Omental fat pad (tissue), 4 donors: ENCODE results near the gene FBXL7. TPM values are rescaled to one million over a fixed set of nuclear protein-coding genes. Genes with fewer than 3 reads are reported as not detected.

Source experiments
- ATAC-seq: fragments of 150-250 bp; one replicate; pipeline ENCODE4 v1.9.1; 2016; ENCODE audit warnings: mild to moderate bottlenecking, moderate library complexity; ENCODE audit not compliant: low FRiP score
- DNase-seq: peaks from one replicate; pipeline ENCODE4 v3.0.0-alpha.2; 2019; ENCODE audit warnings: low spot score
- total RNA-seq, 4 donors: library from RNA; depleted of rRNA; stranded (reverse); fragments of >200 nt; gene quantifications; one replicate each; pipeline ENCODE4 v1.1.0, GENCODE V29; 2016
- TF ChIP-seq, protein P1 (sequence below), 3 donors: fragments of 450-650 bp; IDR thresholded peaks; one replicate each; pipeline ENCODE4 v1.5.1; 2016 to 2017; ENCODE audit warnings: antibody characterized with exemption in 3 of 3, mild to moderate bottlenecking in 3 of 3, moderate library complexity in 2 of 3

The FBXL7 gene
- total RNA-seq, 4 donors from 2014 or later, result 9.1 to 47.1 (median 17.1) TPM

DNA sequence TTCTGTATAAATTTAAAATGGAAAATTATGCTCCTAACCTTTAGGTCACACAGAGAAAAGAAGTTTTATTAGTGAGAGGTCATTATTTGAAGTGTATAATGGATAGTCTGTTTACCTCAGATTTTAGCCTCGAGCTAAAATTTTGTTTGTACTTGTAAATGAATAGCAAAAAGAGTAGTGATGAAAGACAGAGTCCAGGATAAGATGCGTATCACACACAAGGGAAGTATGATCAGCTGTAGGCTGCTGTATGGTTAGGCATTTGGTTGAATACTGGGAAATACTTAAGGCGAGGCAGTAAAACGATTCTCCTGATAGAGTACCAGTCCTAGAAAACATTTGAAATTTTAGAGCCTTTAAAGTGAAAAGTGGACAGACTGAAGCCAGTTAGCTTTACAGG is 92.7 kb downstream of the FBXL7 start:
- ATAC-seq (no peak), DNase-seq (no peak)
- TF ChIP-seq, protein P1, sequence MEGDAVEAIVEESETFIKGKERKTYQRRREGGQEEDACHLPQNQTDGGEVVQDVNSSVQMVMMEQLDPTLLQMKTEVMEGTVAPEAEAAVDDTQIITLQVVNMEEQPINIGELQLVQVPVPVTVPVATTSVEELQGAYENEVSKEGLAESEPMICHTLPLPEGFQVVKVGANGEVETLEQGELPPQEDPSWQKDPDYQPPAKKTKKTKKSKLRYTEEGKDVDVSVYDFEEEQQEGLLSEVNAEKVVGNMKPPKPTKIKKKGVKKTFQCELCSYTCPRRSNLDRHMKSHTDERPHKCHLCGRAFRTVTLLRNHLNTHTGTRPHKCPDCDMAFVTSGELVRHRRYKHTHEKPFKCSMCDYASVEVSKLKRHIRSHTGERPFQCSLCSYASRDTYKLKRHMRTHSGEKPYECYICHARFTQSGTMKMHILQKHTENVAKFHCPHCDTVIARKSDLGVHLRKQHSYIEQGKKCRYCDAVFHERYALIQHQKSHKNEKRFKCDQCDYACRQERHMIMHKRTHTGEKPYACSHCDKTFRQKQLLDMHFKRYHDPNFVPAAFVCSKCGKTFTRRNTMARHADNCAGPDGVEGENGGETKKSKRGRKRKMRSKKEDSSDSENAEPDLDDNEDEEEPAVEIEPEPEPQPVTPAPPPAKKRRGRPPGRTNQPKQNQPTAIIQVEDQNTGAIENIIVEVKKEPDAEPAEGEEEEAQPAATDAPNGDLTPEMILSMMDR (IDR thresholded peaks at IDR 0.05), result no peak

DNA sequence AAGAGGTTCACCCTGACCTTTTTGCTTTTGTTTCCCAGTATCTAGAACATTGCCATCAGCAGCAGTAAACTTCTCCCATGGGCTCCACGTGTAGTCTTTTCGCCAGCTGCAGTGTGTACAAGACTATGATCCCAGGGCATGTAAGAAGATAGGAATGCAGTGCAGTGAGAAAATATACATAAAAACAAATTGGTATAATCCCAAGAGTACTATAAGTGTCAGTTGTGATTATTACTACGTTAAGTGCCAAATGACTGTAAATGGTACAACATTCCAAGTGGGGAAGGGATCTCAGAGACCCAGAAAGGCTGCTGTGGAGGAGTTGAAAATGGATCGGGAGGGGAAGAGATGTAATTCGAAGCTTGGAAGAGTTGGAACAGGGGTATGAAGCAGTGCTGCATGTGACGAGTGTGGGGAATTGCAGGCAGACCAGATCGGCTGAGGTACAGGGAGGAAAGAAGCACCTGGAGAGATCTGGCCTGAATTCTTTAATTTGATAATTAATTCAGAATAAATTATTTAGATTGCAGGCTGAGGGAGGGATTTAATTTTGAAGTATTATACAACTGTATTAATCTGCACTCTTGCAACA is 95.1 kb downstream of the FBXL7 start:
- ATAC-seq (no peak), DNase-seq (no peak)
- TF ChIP-seq, protein P1 (IDR thresholded peaks at IDR 0.05), result no peak

DNA sequence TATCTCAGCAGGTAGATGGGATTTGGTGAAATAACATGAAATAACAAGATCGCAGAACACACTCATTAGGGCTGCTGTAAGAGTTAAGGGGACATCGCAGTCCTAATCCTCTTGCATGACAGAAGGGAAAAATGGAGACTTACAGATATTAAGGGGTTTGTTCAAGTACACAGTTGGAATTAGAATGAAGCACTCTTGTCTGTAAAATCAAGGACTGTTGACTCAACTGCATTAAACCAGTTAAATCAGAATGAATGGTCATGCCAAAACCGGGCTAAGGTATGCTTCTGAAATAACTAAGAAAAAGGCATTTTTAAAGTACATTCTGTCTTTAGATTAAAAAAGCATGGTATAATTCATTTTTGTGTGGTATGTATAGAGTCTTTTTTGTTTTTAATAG is 95.9 kb downstream of the FBXL7 start:
- TF ChIP-seq, protein P1 (IDR thresholded peaks at IDR 0.05), result no peak
- DNase-seq (no peak), ATAC-seq (no peak)

DNA sequence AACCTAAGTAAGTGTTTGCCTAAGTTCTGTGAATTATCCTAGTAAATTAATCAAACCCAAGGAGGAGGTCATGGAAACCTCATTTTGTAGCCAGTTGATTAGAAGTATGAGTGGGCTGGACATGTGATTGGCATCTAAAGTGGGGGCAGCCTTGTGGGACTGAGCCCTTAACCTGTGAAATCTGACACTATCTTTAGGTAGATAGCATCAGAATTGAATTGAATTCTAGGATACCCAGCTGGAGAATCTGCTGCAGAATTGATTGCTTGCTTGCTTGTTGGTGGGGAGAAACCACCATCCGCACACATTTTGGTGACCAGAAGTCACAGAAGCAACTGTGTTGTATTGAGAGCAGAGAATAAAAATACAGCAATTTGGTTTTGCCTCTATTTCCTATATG is 97.0 kb downstream of the FBXL7 start:
- TF ChIP-seq, protein P1 (IDR thresholded peaks at IDR 0.05), result no peak
- ATAC-seq (no peak), DNase-seq (no peak)

DNA sequence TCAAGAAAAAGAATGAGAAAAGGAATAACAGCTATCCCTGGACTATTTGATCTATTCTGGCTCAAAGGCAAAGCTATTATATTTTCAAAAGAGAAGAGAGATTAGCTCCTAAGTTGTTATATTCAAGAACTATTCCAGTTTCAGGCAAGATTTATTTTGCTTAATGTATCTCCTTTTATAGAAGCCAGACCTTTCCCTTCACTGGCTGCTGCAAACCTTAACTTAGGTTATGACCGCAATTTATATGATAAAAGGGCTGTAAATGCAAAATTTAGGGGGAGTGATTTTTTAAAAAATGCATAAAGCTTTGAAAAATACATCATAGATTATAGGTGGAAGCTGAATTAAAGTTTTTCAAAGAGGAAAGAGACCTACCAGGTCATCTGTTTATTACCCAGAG is 97.8 kb downstream of the FBXL7 start:
- TF ChIP-seq, protein P1 (IDR thresholded peaks at IDR 0.05), result no peak
- ATAC-seq (no peak), DNase-seq (no peak)

DNA sequence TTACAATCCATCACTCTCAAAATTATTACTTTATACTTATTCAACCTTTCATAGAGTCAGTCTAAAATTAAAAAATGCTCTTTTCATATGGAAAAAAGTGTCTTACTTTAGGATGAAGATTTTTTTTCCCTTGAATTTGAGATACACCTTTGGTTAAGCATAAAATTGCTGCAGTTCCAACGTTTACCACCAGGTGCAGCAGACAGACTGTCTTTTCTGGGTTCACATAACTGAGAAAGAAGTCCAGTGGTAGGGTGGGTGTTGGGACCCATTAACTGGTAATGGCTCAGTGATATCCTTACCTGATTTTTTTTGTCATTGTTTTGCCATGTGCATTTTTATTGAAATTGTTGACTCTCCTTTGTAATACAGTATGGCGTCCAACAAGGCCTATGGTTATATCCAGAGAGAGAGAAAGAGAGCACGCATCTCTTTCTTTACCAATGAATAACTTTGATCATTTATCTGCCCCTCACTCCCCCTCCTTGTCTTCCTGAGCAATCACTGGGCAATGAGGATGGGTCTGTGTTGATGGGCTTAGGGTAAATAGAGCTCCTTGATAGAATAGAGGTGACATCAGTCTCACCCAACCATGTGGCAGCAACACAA is 98.4 kb downstream of the FBXL7 start:
- DNase-seq (no peak), ATAC-seq (no peak)
- TF ChIP-seq, protein P1 (IDR thresholded peaks at IDR 0.05), result no peak

DNA sequence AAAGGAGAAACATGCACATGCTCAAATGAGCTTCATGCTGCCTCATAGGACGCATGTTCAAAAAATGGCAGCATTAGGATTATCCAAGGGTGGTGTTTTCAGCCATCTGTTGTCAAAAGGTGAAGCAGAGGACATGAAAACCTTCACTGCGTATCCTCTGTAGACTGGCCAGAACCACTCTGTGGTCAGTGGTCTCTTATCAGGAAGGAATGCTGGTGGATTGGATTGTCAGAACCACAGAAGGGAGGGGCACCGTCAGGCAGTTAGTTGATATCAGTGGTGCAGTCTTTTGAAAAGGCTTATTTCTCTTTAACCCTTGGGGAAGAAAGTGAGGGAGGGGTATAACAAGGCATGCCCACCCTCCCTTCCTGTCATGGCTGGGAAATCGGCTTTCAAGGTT is 100.1 kb downstream of the FBXL7 start:
- DNase-seq (no peak), ATAC-seq (no peak)
- TF ChIP-seq, protein P1 (IDR thresholded peaks at IDR 0.05), result no peak
